Coronary artery (tissue), 2 donors: Measurements from ENCODE around the gene SLC7A14.

Source experiments
- DNase-seq: peaks from one replicate; pipeline ENCODE4 v3.0.0-alpha.2; 2017; ENCODE audit warnings: low spot score
- H3K27ac ChIP-seq, 2 donors: fragments of 200-600 bp; sonication (generic); one replicate each; pipeline ENCODE4 v1.5.1; 2016 to 2019
- H3K4me3 ChIP-seq: fragments of 200-600 bp; sonication (generic); 2 replicates; pipeline ENCODE4 v1.5.1; 2016; ENCODE audit warnings: mild to moderate bottlenecking, moderate library complexity
- TF ChIP-seq, protein P1 (sequence below): fragments of 200-600 bp; sonication (generic); IDR thresholded peaks from one replicate; pipeline ENCODE4 v1.5.1; 2019; ENCODE audit warnings: antibody characterized with exemption

SLC7A14 gene

DNA sequence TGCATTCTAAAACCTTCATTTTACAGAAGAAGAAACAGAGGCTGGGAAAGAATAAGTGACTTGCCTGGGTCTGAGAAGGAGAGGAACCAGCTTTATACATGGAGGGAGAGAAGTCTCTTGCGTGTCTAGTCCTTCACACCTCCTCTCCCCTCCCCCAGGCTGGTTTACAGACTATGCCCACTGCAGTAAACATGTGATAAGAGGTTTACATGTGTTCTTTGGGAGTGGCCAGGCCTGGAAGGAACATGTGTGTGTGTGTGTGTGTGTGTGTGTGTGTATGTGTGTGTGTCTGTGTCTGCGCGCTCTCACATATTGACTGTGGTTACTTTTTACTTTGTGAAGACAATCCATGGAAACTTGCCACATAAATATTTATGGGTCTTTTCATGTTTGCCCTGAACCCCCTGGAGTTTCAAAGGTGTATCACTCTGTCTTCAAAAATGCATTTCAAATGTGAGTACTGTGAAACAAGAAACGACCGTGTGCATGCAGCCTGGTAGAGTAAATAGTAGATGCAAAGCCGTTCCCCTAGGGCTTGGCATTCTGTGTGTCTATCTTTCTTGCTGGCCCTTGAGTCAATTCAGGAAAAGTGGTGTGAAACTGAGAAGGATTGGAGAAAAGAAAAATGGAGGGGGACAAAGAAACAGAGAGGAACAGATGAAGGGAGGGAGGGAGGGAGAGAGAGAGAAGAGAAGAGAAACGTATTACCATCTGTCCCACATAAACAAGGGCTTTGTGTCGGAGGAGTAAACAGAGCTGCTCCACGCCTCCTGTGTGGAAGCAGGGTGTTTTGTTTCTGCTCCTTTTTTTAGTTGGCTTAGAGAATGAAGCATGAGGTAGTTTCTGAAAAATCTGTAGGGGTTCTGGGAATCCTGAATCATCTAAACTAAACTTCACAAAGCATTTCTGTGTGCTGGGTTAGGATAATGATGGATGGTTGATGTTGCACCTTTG lies 115.5 kb downstream of the SLC7A14 start:
- DNase-seq = no peak
- Histone ChIP-seq H3K4me3 (no peak overlapping the region), H3K27ac (no peak overlapping the region)
- TF ChIP-seq, protein P1, sequence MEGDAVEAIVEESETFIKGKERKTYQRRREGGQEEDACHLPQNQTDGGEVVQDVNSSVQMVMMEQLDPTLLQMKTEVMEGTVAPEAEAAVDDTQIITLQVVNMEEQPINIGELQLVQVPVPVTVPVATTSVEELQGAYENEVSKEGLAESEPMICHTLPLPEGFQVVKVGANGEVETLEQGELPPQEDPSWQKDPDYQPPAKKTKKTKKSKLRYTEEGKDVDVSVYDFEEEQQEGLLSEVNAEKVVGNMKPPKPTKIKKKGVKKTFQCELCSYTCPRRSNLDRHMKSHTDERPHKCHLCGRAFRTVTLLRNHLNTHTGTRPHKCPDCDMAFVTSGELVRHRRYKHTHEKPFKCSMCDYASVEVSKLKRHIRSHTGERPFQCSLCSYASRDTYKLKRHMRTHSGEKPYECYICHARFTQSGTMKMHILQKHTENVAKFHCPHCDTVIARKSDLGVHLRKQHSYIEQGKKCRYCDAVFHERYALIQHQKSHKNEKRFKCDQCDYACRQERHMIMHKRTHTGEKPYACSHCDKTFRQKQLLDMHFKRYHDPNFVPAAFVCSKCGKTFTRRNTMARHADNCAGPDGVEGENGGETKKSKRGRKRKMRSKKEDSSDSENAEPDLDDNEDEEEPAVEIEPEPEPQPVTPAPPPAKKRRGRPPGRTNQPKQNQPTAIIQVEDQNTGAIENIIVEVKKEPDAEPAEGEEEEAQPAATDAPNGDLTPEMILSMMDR = no peak

DNA sequence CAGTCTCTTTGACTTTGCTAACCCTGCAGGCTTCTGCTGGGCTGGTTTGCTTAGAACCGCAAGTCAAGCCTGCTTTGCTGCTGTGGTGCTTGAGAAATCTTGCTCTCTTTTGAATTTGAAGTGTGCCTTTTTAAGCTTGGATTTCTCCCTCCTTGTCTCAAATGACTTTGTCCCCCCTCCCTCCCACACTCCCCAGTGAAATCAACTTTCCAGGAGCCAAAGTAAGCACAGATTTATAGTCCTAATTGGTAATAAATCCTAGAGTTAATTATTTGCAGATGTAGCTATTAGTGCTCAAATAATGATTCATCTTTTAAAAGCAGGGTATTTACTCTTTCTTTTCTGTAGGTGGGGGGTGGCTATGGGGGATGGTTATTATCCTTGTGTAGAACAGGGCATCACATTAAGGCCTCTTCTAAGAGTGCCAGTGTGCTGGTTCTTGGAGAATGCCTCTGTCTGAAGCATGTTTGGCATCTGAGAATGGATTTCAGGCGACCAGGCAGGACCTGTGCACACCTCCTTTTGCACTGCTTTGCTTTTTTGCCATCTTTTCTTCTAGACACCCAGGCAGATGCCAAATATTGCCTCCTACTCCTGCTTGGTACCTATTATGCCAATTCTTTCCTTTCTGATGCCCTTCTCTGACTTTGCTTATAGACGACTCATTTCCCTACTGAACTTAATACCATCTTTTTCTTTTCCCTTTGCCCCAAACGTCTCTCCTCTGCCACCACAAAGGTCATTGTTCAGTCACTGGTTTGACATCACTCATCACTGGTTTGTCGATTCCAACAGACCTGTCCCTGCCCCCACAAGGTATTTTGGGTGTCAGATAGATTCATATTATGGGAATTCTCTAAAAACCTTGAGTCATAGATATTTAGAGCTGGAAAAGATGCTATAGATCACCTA lies 116.5 kb downstream of the SLC7A14 start:
- DNase-seq = no peak
- Histone ChIP-seq H3K4me3 (no peak overlapping the region), H3K27ac (no peak overlapping the region)
- TF ChIP-seq, protein P1 = no peak

DNA sequence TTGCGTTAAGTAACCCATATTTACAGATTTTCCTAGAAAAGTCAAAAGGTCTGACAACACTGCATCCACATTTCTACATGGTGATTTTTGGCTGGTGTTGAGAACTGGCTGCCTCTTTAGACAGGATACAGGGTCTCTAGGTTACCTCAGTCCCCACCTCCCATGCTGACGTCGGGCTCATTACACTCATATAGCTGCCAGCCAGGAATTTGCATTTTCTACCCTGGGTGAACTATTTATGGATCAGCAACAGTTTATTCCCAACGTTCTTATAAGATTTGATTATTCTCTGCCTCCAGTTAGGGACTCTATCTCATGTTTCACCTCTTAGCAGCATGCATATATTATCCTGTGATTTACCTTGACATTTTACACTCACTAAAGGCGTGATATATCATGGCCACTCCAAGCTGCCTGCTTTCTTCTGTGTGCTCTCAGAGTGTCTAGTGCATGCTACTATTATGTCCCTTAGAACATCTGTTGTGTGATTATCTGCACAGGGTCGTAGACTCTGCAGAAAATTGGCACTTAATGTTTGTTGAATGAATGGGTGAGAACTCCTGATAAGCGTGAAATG lies 118.2 kb downstream of the SLC7A14 start:
- TF ChIP-seq, protein P1 = no peak
- H3K27ac ChIP-seq = no peak overlapping the region
- no peak for DNase-seq
- H3K4me3 ChIP-seq = no peak overlapping the region

DNA sequence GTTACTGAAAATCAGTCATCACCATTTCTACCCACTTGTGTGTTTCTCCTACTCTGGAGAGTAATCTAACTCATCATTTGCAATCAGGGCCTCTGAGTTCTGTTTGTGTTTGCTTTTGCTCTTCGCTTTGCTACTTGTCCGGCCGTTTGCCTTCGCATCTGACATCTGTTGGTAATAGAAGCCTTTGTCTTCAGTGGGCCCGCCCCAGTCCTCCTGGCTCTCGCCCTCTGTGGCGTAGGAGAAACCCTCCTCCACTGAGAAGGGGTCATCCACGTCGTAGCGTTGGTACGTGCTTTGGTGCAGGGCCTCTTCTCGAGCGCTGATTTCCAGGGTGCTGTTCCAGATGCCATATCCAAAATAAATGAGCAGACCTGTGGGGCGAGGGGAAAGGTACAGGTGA lies 118.9 kb downstream of the SLC7A14 start:
- TF ChIP-seq, protein P1 = no peak
- no peak for DNase-seq
- Histone ChIP-seq H3K4me3 (no peak overlapping the region), H3K27ac (no peak overlapping the region)

DNA sequence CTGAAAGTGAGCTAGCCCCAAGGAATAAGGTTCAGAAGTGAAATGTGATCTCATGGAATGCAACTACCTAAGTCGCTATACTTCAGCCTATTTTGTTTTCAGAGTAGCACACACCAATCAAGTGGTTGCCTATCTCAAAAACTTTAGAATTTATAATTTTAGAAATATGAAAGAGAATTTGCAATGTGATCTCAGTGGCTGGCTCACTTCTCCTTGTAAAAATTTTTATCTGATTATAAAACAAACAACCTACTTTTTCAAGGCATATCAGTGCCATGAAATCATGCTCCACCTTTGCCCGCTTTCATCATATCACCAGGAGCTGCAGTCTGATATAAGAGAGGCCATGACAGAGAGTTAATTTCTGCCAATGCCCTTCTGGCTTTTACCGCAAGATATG lies 119.9 kb downstream of the SLC7A14 start:
- no peak for DNase-seq
- Histone ChIP-seq H3K4me3 (no peak overlapping the region), H3K27ac (no peak overlapping the region)
- TF ChIP-seq, protein P1 = no peak

DNA sequence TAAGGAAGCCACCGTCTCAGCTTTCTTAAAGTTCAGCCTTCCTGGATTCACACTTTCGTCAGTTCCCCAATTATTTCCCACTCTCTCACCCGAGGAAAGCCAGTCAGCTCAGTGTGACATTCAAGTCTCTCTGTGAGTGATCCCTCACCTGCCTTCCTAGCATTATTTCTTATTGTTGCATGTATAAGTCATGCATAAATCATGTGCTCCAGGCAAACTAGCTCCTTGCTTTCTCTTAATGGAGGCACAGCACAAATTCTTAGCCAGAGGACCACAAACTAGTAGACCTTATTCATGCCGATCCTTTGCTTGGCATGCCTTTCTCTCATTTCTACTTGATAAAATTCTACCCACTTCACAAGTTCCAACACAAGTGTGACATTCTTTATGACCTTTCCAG lies 122.9 kb downstream of the SLC7A14 start:
- Histone ChIP-seq H3K4me3 (no peak overlapping the region), H3K27ac (no peak overlapping the region)
- TF ChIP-seq, protein P1 = no peak
- no peak for DNase-seq
